ENCODE measurements around the gene SMYD2. TPM values are rescaled to one million over a fixed set of nuclear protein-coding genes. Genes with fewer than 3 reads are reported as not detected.

The SMYD2 gene
- total and polyA plus RNA-seq, 2 of the 8 experiments (the other 6 are each of a cell fraction or from before 2014, with no cell fraction given), result 3.0 to 5.2 TPM

DNA sequence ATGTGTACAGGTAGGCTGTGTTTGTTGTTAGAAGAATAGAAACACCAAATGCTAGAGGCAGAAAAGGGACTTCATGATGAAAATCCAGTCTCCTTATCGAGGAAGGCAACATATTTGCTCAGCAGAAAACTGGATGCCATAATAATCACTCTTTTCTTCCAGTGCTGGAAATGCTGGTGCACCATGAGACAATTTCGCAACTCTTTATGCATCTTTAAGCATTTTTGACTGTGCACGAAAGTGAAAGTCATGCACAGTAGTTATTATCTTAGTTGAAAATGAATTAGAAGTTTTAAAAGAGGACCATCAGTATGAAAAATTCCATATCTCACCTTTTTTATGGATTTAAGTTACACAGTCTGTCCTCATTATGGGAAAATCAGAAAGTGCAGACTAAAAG lies 29.1 kb downstream of the SMYD2 start:
- no peak overlapping the region for H2BK12ac ChIP-seq (ENCODE audit: low read depth, low read length)
- no peak overlapping the region for H3K23ac ChIP-seq (ENCODE audit: insufficient read length)
- no peak overlapping the region for H2AK5ac ChIP-seq (ENCODE audit: low read depth, low read length)
- no peaks in the 10 kb centered on the region for H3K79me1 ChIP-seq (ENCODE audit: low read depth, low read length)
- no peak overlapping the region for H3K4ac ChIP-seq (replicated peaks; ENCODE audit: insufficient read length, low read depth, low read length)
- H4K20me1 ChIP-seq (replicated peaks in 1 of 2; ENCODE audit: control insufficient read depth in 1 of 2, insufficient read depth in 2 of 2, low read length in 2 of 2), result no peaks in the 10 kb centered on the region
- no peak overlapping the region for H3K9ac ChIP-seq (replicated peaks in 1 of 4; ENCODE audit: extremely low read depth in 1 of 4, low read depth in 3 of 4, low read length in 3 of 4)
- no peaks in the 10 kb centered on the region for H3K23me2 ChIP-seq (ENCODE audit: low read depth, low read length)
- no peaks in the 10 kb centered on the region for H3K9me3 ChIP-seq (ENCODE audit: insufficient read depth in 2 of 2, low read depth in 1 of 2, low read length in 1 of 2)
- H3K14ac ChIP-seq (ENCODE audit: insufficient read length), result no peak overlapping the region
- H3K79me2 ChIP-seq (ENCODE audit: control insufficient read depth in 1 of 2, insufficient read depth in 2 of 2, low read length in 2 of 2), result no peaks in the 10 kb centered on the region
- no peak overlapping the region for H4K91ac ChIP-seq (replicated peaks; ENCODE audit: insufficient read length, low read length)
- 94% methylated on average over 3 of the region's 3 CpGs; no CpG with 5 or more reads in 1 of the 2 experiments for WGBS, 2 experiments (ENCODE audit: extremely low coverage in 1 of 2, insufficient coverage in 1 of 2, insufficient read length in 1 of 2, insufficient replicate concordance in 2 of 2, low coverage in 1 of 2, low lambda C conversion rate in 2 of 2, missing lambda C conversion rate in 1 of 2)
- no peak overlapping the region for H2BK120ac ChIP-seq (replicated peaks; ENCODE audit: low read depth, low read length)
- no peak overlapping the region for H4K5ac ChIP-seq (ENCODE audit: insufficient read length, low read depth, low read length)
- H2AFZ ChIP-seq (ENCODE audit: low read length), result no peak overlapping the region
- ChIA-PET CTCF (ENCODE audit: partially characterized antibody) (interaction anchor here (0.8 kb wide), 1 partner anchor 20 kb away, joined by 3 read pairs; no protein-coding TSS in a partner anchor), POLR2A (ENCODE audit: partially characterized antibody) (interaction anchor here (0.6 kb wide), 1 partner anchor 12 kb away, joined by 3 read pairs; no protein-coding TSS in a partner anchor)
- no peak overlapping the region for H4K8ac ChIP-seq (ENCODE audit: extremely low read depth, insufficient read depth, low read length)
- H3K36me3 ChIP-seq (ENCODE audit: control insufficient read depth in 2 of 4, insufficient read depth in 4 of 4, low read length in 3 of 4), result no peaks in the 10 kb centered on the region
- H2BK5ac ChIP-seq (ENCODE audit: low read depth, low read length), result no peak overlapping the region
- H3K4me3 ChIP-seq (ENCODE audit: extremely low read depth in 1 of 4, insufficient read depth in 2 of 4, low read depth in 3 of 4, low read length in 4 of 4), result no peak overlapping the region
- H3K27me3 ChIP-seq (replicated peaks in 1 of 4; ENCODE audit: control insufficient read depth in 3 of 4, extremely low read depth in 1 of 4, insufficient read depth in 3 of 4, low read length in 3 of 4), result peaks cover 2 to 29% (median 15%) of the 10 kb centered on the region in 4 experiments; a peak in 5 of 7 replicates
- no peak overlapping the region for H3K18ac ChIP-seq (ENCODE audit: extremely low read depth, low read length)
- H3K4me1 ChIP-seq (replicated peaks in 1 of 4; ENCODE audit: control insufficient read depth in 3 of 4, insufficient read depth in 4 of 4, low read length in 3 of 4), result peaks cover 1 to 17% (median 7%) of the 10 kb centered on the region in 4 experiments; a peak in 6 of 7 replicates
- H2BK20ac ChIP-seq (ENCODE audit: low read length), result no peak overlapping the region
- no peak overlapping the region for H2BK15ac ChIP-seq (ENCODE audit: low read length)
- DNase-seq (ENCODE audit: low read depth in 1 of 2, low spot score in 2 of 2) (no peak), FAIRE-seq (no peak)
- TF ChIP-seq SIX5 (IDR thresholded peaks at IDR 0.05; ENCODE audit: low read depth, low read length) (no peak), POLR2AphosphoS5 (IDR thresholded peaks at IDR 0.05; ENCODE audit: low read depth, low read length) (no peak), CHD2 (IDR thresholded peaks at IDR 0.05; ENCODE audit: low read length) (no peak)
- no peak overlapping the region for H3K4me2 ChIP-seq (ENCODE audit: insufficient read depth in 1 of 2, low read depth in 2 of 2, low read length in 2 of 2)
- no peak overlapping the region for H3K27ac ChIP-seq (ENCODE audit: low read depth, low read length)
- H3K56ac ChIP-seq (replicated peaks; ENCODE audit: insufficient read length, low read depth, low read length), result no peak overlapping the region

Data from H1 (cell line).